ENCODE results near the gene NALCN.

DNA sequence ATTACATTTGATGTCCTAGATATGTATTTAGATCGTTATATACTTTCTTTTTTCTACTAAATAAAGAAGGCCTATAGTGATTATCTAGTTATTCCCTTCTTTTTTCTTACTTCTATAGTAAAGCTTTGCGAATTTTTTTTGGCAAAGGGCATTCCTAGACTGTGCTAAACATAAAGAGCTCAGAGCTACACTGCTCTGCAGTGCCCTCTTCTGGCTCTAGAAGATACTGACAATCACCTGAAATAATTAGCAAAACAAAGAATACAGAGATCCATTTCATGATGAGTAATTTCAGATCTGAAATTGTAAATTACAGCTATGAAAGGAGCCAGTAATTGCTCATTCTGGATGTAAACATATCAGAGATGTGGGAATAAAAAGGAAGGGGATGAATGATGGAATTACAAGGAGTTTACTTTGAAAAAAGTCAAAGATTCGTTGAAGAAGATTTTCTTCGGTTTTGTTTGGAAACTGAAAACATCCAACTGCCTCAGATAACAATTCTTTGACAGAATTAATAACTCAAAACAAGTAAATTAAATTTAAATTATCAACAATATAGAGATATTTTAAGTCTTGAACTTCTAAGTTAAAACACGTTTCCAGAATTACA is 288.5 kb downstream of the NALCN start:
- TF ChIP-seq POLR2A (IDR thresholded peaks at IDR 0.05) (no peak), CTCF (IDR thresholded peaks at IDR 0.05) (peak; percentile 36 to 65 (median 44)), EP300 (IDR thresholded peaks at IDR 0.05) (no peak)

All from gastroesophageal sphincter (tissue), 3 donors.